ENCODE results near the gene KLK1.

Gene KLK1

DNA sequence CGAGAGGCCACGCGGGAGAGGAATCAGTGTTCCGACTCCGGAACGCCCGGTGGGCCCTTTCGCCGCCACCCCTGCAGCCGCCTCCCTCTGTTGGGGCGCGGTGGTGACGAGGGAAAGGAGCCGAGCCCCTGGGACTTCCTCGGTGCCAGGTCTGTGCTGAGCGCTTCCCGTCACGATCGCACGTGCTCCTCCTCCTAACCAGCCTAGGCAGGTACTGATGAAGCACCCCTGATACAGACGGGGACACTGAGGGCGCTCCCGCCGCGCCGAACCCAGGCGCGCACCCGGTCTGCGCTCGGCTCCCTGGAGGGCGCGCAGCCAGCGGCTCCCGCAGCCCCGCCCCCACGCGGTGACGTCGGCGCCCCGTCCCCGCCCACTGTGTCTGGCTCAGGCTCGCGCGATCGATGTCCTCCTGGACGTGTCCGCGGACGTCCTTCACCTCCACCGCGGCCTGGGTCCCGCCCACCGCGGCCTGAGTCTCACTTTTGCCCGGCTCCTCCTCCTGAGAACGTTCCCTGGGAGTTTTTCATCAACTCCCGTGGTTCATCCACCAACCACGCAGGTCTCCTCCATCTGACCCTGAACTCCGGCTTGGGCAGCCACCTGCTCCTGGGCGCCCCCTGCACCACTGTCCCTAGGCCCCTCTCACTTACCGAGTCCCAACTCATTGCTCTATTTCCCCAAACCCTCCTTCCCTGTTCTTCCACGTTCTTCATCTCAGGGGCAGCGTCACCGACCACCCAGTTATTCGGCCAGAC, 12.4 kb upstream of the KLK1 start:
- DNase-seq: no peak

DNA sequence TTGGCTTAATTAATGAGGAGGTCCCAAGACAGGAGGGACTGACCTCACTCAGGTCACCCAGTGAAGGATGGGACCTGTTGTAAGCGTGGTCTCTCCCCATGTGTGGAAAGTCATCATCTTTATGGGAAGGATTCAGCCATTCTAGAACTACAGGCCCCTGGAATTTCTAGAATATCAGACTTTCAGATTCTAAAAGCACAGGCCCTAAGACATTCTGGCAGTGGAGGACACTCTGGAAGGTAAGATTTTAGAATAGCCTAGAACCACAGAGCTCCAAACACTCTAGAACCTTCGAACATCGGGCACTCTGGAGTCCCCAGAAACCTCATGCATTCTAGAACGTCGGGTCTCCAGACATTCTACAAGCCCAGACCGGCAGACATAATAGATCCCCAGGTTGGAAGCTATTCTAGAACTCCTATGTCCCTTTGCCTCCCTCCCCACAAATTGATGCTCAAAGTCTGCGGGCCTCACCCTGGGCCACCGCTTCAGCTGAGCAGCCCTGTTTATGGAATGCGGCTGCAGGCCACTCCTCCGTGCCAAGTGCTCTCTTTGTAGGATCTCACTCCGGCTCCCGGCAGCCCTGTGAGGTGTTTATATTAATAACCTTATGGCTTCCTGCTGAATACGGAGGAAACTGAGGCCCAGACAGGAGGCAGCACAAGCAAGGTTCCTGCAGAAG, 11.7 kb upstream of the KLK1 start:
- DNase-seq: no peak

DNA sequence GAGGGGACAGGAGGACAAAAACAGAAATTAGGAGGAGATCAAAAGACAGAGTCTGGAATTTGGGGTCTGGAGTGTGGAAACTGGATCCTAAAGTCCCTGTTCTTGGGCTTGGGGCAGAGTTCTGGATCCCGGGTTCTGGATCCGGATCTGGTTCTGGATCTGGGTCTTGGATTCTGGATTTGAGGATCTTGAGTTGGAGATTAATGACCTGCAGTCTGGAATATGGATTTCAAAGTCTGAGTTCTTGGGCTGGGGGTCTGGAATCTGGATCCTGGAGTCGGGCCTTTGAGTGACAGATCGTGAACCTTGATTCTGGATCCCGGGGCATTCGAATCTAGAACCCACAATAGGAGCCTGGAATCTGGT, 10.2 kb upstream of the KLK1 start:
- no peak for DNase-seq

DNA sequence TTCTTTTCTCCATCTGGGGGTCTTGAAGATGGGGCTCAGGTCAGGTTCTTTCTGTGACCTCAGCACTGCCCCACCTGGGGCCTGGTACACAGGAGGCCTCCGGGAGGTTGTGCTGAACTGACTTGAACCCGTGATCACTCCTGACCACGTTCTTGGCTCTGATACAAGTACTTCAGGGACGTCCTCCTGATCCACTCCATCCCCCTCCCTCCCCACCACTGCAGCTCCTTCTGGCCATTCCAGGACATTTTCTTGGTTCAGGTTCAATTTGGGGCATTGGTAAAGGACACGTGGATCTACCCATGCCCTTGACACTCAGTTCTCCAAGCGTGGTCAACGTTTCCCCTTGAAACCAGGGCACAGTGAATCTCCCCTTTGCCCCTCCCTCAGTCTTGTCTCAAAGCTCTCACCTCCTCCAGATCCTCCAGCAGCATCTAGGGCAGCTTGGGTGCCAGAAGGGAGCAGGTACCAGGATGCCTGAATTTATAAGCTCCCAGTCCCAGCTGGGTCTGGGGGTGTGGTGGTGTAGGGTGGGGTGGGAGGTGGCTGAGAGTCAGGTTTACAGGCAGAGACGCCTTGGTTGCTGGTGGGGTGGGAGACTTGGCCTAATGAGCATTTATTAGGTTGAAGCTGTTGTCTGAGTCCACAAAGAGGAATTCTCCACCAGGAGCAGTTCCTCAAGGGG, 9.7 kb upstream of the KLK1 start, which contains the start of gene KLK15:
TSS of gene KLK15 (minus strand) at position 458 of the 685 bp plus-strand sequence. CDS start 2,082 bp downstream, outside the sequence.
- DNase-seq: no peak

DNA sequence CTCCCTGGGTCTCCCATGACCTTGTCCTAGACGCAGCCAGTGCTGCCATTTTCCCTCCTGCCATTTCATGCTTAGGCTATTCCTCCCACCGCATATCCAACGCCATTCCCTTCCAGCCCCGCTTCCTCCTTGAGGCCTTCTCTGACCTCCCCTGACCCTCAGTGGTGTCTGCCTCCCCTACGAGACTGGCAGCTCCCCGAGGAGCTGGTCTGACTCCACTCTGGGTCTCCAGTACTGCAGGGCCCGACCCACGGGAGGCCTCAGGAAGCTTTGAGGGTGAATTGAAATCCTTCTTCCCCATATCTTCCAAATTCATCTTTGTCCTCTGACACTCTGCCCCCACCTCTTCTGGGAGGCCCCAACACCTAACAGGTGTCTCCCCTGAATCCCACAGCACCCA, 9.1 kb upstream of the KLK1 start:
- DNase-seq: no peak

- DNase-seq: no peak
These were observed 7.4 kb upstream of the KLK1 start for GRCh38 chr19:50831026-50831396.

GRCh38 chr19:50830266-50831025, 6.9 kb upstream of the KLK1 start:
- no peak for DNase-seq

GRCh38 chr19:50829801-50830200, 6.2 kb upstream of the KLK1 start:
- DNase-seq: no peak

DNA sequence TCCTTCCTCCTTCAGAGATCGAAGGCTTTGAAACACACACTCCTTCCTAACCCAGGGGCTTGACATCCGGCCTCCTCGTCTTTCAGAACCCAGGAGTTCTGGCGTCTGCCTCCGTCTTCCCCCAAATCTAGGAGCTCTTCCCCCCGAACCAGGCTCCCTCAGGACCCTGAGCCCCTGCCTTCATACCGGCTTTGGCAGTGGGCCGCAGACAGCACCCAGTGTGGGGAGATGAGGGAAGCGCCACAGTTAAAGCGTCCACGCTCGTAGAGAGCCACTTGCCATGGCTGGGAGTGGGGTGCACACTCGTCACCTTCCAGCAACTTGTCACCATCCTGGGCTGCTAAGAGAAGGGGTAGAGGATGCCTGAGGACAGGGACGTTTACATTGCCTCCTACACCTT, 3.9 kb upstream of the KLK1 start:
- no peak for DNase-seq

DNA sequence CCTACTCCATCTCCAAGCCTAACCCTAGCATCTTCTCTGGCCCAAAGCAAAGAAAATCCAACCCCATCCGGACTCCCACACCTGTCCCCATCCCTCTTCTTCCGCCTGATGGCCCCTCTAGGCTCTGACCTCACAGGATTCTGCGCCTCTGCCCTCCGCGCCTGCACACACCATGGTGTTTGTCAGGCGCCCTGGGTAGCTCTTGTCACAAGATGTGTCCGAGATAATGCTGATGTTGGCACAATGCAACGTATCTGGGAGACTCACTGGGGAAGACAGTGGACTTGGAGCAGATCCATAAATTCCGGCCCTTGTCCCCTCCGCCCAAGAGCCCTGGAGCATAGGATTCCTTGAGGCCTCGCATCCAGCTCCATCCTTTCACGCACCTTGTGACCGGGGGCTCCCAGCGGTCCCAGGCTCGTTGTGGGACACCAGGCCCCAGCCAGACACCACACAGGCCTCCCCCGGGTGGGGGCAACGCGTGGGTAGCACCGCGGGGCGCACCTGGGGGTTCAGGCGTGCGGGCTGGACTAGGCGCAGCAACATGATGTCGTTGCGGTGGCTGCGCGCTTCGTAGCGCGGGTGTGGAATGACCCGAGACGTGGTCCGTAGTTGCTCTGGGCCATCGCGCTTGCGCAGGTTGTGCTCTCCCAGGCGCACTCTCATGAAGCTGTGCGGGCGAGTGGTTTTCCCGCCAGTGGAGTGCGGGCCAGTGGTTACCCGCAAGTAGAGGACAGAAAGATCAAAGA, 3.1 kb upstream of the KLK1 start:
- no peak for DNase-seq

DNA sequence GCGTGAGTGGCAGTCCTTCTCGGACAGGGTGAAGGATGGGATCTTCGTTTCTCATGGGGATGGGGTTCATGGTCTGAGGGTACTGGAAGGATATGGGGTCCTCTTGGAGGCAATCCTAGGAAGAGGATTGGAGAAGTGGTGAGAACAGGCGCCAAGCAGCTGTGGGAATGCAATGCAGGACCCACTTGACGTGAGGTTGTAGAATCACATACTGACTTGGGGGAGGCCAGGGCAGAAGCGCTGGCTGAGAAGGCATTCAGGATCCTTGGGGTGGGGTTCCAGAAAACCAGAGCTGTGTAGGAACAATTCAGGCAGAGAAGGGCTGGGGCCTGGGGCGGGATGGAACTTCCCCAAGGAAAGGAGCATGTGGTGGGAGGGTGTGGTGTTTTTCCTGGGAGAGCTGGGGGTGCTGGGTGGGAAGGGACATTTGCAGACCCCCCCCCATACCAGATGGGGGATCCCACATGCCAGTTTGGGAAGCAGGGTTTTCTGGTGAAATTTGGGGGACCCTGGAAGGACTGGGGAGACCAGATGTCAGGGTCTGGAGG, 852 bp downstream of the KLK1 start:
- no peak for DNase-seq

DNA sequence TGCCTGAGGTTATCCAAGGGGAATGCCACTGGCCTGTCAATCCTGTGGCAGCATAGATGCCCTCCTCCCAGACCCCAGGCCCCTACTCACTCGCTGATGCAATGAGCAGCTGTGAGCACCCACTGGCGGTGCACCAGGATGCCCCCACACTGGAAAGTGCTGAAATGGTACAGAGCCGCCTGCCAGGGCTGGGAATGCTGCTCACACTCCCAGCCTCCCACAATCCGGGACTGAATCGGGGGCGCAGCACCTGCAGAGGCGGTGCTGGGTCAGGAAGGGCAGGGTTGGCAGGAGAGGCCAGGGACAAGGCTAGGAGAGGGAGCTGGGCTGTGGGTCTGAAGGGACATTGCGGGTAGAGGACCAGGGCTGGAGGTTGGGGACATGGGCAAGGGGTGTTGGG, 2.0 kb downstream of the KLK1 start:
- no peak for DNase-seq

DNA sequence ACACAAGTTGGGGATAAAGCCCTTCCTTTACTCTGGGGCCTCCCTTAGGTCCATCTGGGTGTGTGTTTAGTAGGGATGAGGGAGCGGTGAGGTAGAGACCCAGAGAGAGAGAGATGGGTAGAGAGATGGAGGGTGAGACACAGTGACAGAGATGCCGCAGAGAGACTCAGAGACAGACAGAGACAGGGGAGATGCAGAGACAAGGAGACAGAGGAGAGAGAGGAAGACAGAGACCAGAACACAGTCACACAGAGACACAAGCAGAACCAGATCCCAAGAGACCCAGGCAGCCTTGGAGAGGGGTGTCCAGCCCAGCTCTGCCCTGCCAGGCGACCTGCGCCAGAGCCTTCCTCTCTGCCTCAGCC, 2.4 kb downstream of the KLK1 start:
- no peak for DNase-seq

GRCh38 chr19:50820549-50821247, 2.9 kb downstream of the KLK1 start:
- no peak for DNase-seq

- no peak for DNase-seq
These were observed 3.5 kb downstream of the KLK1 start for GRCh38 chr19:50820086-50820485.

- DNase-seq: no peak
These were observed 4.0 kb downstream of the KLK1 start for GRCh38 chr19:50819636-50820035.

DNA sequence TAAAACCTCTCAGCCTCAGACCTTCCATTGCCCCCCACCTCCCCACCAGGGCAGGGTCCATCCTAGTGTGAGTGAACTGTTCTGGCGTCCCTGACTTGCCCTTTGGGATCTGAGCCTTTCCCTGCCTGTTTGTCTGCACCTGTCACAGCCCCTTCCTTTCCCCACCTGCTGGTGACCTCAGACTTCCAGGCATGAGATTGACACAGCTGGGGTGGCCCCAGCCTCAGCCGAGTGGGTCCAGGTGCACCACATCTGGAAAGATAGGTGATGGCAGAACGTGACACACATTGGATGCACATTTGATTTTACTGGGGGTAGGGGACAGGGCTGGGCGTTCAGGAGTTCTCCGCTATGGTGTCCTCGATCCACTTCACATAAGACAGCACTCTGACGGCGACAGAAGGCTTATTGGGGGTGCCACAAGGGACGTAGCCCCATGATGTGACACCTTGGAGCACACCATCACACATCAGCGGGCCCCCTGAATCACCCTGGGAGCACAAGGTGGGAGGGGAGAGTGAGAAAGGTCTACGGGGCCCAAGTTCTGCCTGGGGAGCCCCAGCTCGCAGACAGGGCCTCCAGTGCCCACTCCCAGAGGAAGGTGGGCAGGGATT, 4.6 kb downstream of the KLK1 start:
- no peak for DNase-seq

DNA sequence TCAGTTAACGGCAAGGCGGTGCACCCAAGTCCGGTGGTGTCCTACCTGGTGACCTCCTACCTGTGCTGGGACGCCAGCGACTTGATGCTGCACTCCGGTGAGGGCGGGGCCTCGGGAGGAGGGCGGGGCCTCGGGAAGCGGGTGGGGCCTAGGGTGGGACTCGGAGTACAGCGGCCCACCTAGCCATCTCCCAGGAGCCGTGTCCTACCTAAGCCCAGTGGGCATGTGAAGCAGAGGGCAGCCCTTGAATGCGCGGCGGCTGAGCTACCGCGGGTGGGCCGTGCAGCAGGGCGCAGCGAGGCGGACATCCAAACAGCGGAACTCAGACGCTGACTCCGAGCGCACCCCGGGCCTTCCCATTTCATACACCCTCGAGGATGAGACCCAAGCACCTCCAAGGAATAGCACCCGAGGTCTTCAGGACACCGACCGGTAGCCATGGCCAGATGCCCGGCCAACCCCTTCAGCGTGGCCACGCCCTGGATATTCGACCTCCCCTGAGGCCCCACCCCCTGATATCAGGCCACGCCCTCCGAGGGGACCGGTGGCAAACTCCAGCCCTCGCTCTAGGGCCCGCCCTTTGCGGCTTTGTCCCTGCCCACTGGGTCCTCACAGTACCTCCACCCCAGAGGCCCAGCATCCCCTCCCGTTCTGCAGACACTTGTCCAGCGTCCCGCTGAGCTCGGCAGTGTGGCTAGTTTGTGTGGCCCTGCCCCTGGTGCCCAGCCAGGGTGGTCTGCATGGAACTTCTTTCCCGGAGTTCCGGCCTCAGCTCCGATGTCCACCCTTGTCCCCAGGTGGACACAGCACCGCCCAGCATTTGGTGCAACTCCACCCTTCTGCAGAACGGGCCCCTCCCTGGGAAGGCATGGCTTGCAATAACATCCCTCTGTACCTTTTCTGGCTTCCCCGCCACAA, 5.4 kb downstream of the KLK1 start:
- no peak for DNase-seq

DNA sequence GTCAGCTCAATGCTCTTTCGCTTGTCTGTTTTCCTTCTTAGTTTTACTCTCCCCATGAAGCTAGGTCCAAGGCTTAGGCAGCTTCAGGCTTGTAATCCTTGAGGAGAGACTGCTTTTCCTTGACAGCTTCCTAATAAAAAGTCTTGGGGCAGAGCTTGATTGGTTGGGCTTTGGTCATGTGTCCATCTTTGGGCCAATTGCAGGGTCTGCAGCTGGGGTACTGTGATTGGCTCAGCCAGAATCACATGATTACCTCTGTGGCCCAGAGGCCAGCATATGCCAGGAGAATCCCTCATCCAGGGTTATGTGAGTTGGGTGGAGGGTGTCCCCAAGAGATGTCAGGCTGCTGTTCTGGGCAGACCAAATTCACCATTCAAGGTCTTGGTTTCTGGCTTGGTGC, 8.1 kb downstream of the KLK1 start:
- no peak for DNase-seq

DNA sequence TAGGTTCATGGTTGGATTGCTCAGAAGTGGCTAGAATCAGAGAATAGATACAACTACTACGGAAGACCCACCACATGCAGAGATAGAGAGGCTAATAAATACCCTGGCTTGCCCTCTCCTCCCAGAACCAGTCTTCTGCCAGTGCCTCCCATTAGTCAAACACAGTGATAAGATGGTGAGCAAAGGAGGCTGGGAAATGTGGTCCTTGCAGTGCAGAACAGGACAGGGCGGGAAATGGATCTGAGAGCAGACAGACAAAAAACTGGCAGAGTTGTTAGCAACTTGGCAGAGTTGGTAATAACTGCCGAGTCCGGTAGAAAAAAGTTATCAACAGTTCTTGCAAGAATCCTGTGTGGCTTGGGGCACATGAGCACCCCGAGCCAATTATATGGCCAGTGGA, 8.7 kb downstream of the KLK1 start:
- DNase-seq: no peak
